Right lung (tissue), 5 donors: Measurements from ENCODE around the gene IQCF6. TPM values are rescaled to one million over a fixed set of nuclear protein-coding genes. Genes with fewer than 3 reads are reported as not detected.
"Not testable (repeated sequence)": the region's sequence is repeated elsewhere in the genome, so short reads cannot be mapped to it uniquely, and the experiment has no call there.

Experiments used
- DNase-seq, 2 donors: peaks; one replicate each; pipeline ENCODE4 v3.0.0-alpha.2; 2013
- polyA plus RNA-seq, 5 donors: library from polyadenylated mRNA; unstranded; fragments of 120-200 nt; gene quantifications; one replicate each; pipeline versions ENCODE4 v1.2.1 to v1.2.3, GENCODE V29; 2013; ENCODE audit warnings: inconsistent platforms in 1 of 5, low replicate concordance in 1 of 5; ENCODE audit not compliant: insufficient read length in 5 of 5, insufficient read depth in 1 of 5

The IQCF6 gene
- polyA plus RNA-seq, 5 donors, result not detected

GRCh38 chr3:51773529-51774056 is 5.4 kb downstream of the IQCF6 start:
- no peak for DNase-seq

GRCh38 chr3:51759203-51759602 is 19.8 kb downstream of the IQCF6 start:
- no peak for DNase-seq

- not testable (repeated sequence) for DNase-seq
Measured at GRCh38 chr3:51753763-51754750, 25.0 kb downstream of the IQCF6 start.

- DNase-seq, result no peak
Measured at GRCh38 chr3:51751287-51751686, 27.8 kb downstream of the IQCF6 start.

- DNase-seq, result no peak
Measured at GRCh38 chr3:51750878-51751277, 28.2 kb downstream of the IQCF6 start.

- no peak for DNase-seq
Measured at GRCh38 chr3:51748327-51748726, 30.7 kb downstream of the IQCF6 start.

GRCh38 chr3:51747840-51748239 is 31.2 kb downstream of the IQCF6 start:
- no peak for DNase-seq

- DNase-seq, result not testable (repeated sequence)
Measured at GRCh38 chr3:51742978-51743377, 36.1 kb downstream of the IQCF6 start.

GRCh38 chr3:51742320-51742719 is 36.7 kb downstream of the IQCF6 start:
- DNase-seq, result not testable (repeated sequence)

GRCh38 chr3:51739110-51739509 is 39.9 kb downstream of the IQCF6 start:
- no peak for DNase-seq

GRCh38 chr3:51735950-51736349 is 43.1 kb downstream of the IQCF6 start:
- DNase-seq, result no peak

GRCh38 chr3:51735039-51735438 is 44.0 kb downstream of the IQCF6 start:
- no peak for DNase-seq

- DNase-seq, result no peak
Measured at GRCh38 chr3:51734572-51734907, 44.5 kb downstream of the IQCF6 start.

- DNase-seq, result no peak
Measured at GRCh38 chr3:51733859-51734571, 45.0 kb downstream of the IQCF6 start.

- DNase-seq, result no peak
Measured at GRCh38 chr3:51729042-51729633, 49.9 kb downstream of the IQCF6 start.

Other genes starting within 250 kb of the IQCF6 start
- gene RAD54L2, start 240.5 kb downstream of the IQCF6 start, polyA plus RNA-seq, result 10 to 100 TPM; 14.6 to 19.4 (median 16.5) TPM
- 10 to 100 TPM; 32.4 to 41.7 (median 36.9) TPM for gene TEX264, start 108.0 kb downstream of the IQCF6 start, polyA plus RNA-seq
- gene GRM2, start 72.2 kb downstream of the IQCF6 start, polyA plus RNA-seq, result 1 to 10 TPM in 2 of 5 donors, under 1 TPM in 3; 0.58 to 1.3 (median 0.89) TPM
- gene IQCF2, start 82.4 kb upstream of the IQCF6 start, polyA plus RNA-seq, result not detected
- not detected for gene IQCF5, start 96.4 kb upstream of the IQCF6 start, polyA plus RNA-seq
- gene IQCF1, start 124.1 kb upstream of the IQCF6 start, polyA plus RNA-seq, result under 1 TPM in 1 of 5 donors, not detected in 4; 0.15 TPM
- gene RRP9, start 162.7 kb upstream of the IQCF6 start, polyA plus RNA-seq, result 10 to 100 TPM; 13.4 to 26.3 (median 18.9) TPM
- gene PARP3, start 163.1 kb upstream of the IQCF6 start, polyA plus RNA-seq, result 10 to 100 TPM; 16.3 to 24.2 (median 20.1) TPM
- gene GPR62, start 176.1 kb upstream of the IQCF6 start, polyA plus RNA-seq, result under 1 TPM; 0.18 to 0.38 (median 0.28) TPM
- gene PCBP4, start 188.2 kb upstream of the IQCF6 start, polyA plus RNA-seq, result 10 to 100 TPM; 35.7 to 67.3 (median 47.7) TPM
- 10 to 100 TPM; 43.4 to 52.4 (median 50.6) TPM for gene ABHD14B, start 194.8 kb upstream of the IQCF6 start, polyA plus RNA-seq
- 10 to 100 TPM; 19.3 to 33.6 (median 23.2) TPM for gene ABHD14A, start 195.8 kb upstream of the IQCF6 start, polyA plus RNA-seq
- 10 to 100 TPM; 28.7 to 43.1 (median 37.4) TPM for gene ACY1, start 204.3 kb upstream of the IQCF6 start, polyA plus RNA-seq
- gene RPL29, start 216.7 kb upstream of the IQCF6 start, polyA plus RNA-seq, result 1,000 to 10,000 TPM; 1,885 to 2,503 (median 1,910) TPM